GM12878 (cell line): ENCODE results near the gene ITGB2. TPM values are rescaled to one million over a fixed set of nuclear protein-coding genes. Genes with fewer than 3 reads are reported as not detected.

ENCODE experiments used
- ATAC-seq: fragments of 200-7000 bp; cut with Tn5 transposase; 3 replicates; pipeline ENCODE4 v1.9.1; 2020; ENCODE audit warnings: mild to moderate bottlenecking, moderate library complexity
- BruUV-seq: library from RNA; stranded (reverse); fragments of 400-500 nt; replicated peaks from 2 replicates; lab custom pipeline; 2021; lab: Mats Ljungman, UMichigan
- CTCF ChIA-PET: fragments of 300-600 bp; sonication (Branson Sonifier 250); formaldehyde crosslinking; extraction: SDS; loops from one replicate; lab custom pipeline; 2021; ENCODE audit warnings: inconsistent platforms; lab: Yijun Ruan, JAX
- POLR2A ChIA-PET: fragments of 350-600 bp; formaldehyde crosslinking; extraction: SDS; loops from one replicate; lab custom pipeline; 2021; ENCODE audit warnings: inconsistent platforms; lab: Charles Lee
- RAD21 ChIA-PET: fragments of 300-600 bp; sonication (Branson Sonifier 250); formaldehyde crosslinking; loops from one replicate; lab custom pipeline; 2023; ENCODE audit warnings: antibody characterized with exemption; ENCODE audit not compliant: unreplicated experiment; lab: Charles Lee
- SMC1A ChIA-PET: fragments of 300-600 bp; sonication (Branson Sonifier 250); formaldehyde crosslinking; loops from one replicate; lab custom pipeline; 2023; ENCODE audit not compliant: unreplicated experiment, uncharacterized antibody; lab: Charles Lee
- DNase-seq: peaks from one replicate; pipeline ENCODE4 v3.0.0-alpha.2; 2011; ENCODE audit warnings: low read depth, low spot score
- FAIRE-seq: peaks from 3 replicates; lab custom pipeline; 2011; peaks lifted over from hg19 to GRCh38; lab: Jason Lieb, UNC
- H2AFZ ChIP-seq: 2 replicates; pipeline ENCODE4 v1.6.0; 2011; ENCODE audit warnings: low read depth, low read length, control low read depth; ENCODE audit not compliant: control insufficient read depth
- H3K27ac ChIP-seq: 2 replicates; pipeline ENCODE4 v1.5.1; 2011; ENCODE audit warnings: control low read depth; ENCODE audit not compliant: control insufficient read depth, insufficient read depth
- H3K27me3 ChIP-seq, 2 experiments: replicated peaks in 1 of 2; 2 replicates each; pipeline versions ENCODE4 v1.6.0 to v1.6.1; 2011; ENCODE audit warnings: low read length in 1 of 2; ENCODE audit not compliant: control insufficient read depth in 2 of 2, insufficient read depth in 2 of 2
- H3K36me3 ChIP-seq, 2 experiments: 2 replicates each; pipeline ENCODE4 v1.5.1; 2011; ENCODE audit warnings: low read length in 1 of 2; ENCODE audit not compliant: control insufficient read depth in 2 of 2, insufficient read depth in 2 of 2
- H3K4me1 ChIP-seq: 2 replicates; pipeline ENCODE4 v1.6.1; 2011; ENCODE audit warnings: mild to moderate bottlenecking, low read length, moderate library complexity, mixed read lengths; ENCODE audit not compliant: control insufficient read depth, insufficient read depth
- H3K4me2 ChIP-seq: 2 replicates; pipeline ENCODE4 v1.6.0; 2011; ENCODE audit warnings: control low read depth; ENCODE audit not compliant: control insufficient read depth, insufficient read depth
- H3K4me3 ChIP-seq: fragments of 200-600 bp; sonication (generic); 2 replicates; pipeline ENCODE4 v1.5.1; 2016
- H3K79me2 ChIP-seq: 2 replicates; pipeline ENCODE4 v1.6.0; 2011; ENCODE audit warnings: low read length; ENCODE audit not compliant: control insufficient read depth, insufficient read depth
- H3K9ac ChIP-seq: 2 replicates; pipeline ENCODE4 v1.8.0; 2011; ENCODE audit warnings: low read length, control low read depth, mixed read lengths; ENCODE audit not compliant: control insufficient read depth, insufficient read depth
- H3K9me3 ChIP-seq: replicated peaks from 3 replicates; pipeline ENCODE4 v1.5.1; 2011; ENCODE audit warnings: mild to moderate bottlenecking, low read length; ENCODE audit not compliant: control insufficient read depth, insufficient read depth
- H4K20me1 ChIP-seq: 2 replicates; pipeline ENCODE4 v1.6.0; 2011; ENCODE audit not compliant: control insufficient read depth, insufficient read depth
- ATF2 ChIP-seq: IDR thresholded peaks from 2 replicates; pipeline ENCODE4 v1.6.1; 2012; ENCODE audit warnings: low read length, inconsistent platforms
- FOXK2 ChIP-seq: fragments of 450-650 bp; IDR thresholded peaks from 2 replicates; pipeline ENCODE4 v1.6.1; 2017; ENCODE audit warnings: mild to moderate bottlenecking, moderate library complexity
- HDGF ChIP-seq: fragments of 450-650 bp; IDR thresholded peaks from 2 replicates; pipeline ENCODE4 v1.6.1; 2016; ENCODE audit warnings: antibody characterized with exemption
- NR2C1 ChIP-seq: fragments of 450-650 bp; IDR thresholded peaks from 2 replicates; pipeline ENCODE4 v1.6.1; 2017; ENCODE audit warnings: antibody characterized with exemption, mild to moderate bottlenecking, moderate library complexity
- RELB ChIP-seq: fragments of 450-650 bp; IDR thresholded peaks from 2 replicates; pipeline ENCODE4 v1.6.1; 2017; ENCODE audit warnings: low read depth, mild to moderate bottlenecking, moderate library complexity
- TCF7 ChIP-seq: IDR thresholded peaks from 2 replicates; pipeline ENCODE4 v1.6.1; 2014; ENCODE audit warnings: antibody characterized with exemption, borderline replicate concordance
- ZNF207 ChIP-seq: fragments of 450-650 bp; IDR thresholded peaks from 2 replicates; pipeline ENCODE4 v1.6.1; 2014; ENCODE audit warnings: antibody characterized with exemption, mild to moderate bottlenecking, borderline replicate concordance
- WGBS: methylation state at CpG from one replicate; pipeline ENCODE4 v1.1.6; 2016; ENCODE audit warnings: low lambda C conversion rate; ENCODE audit not compliant: insufficient replicate concordance, insufficient coverage; ENCODE audit errors: missing lambda C conversion rate; 5-methylcytosine and 5-hydroxymethylcytosine counted together
- in situ Hi-C: fragments of 300-500 bp; cut with MboI; formaldehyde crosslinking; loops from 9 replicates; pipeline ENCODE4 v1.14.3; 2018; ENCODE audit warnings: mixed read lengths
- intact Hi-C: fragments of 100-400 bp; cut with micrococcal nuclease; formaldehyde crosslinking; loops from one replicate; pipeline ENCODE4 v1.14.2; 2022; ENCODE audit not compliant: unreplicated experiment
- polyA plus RNA-seq, 11 experiments: library from polyadenylated mRNA; depleted of rRNA in 4 of 11; unstranded in 6 of 11; stranded (reverse) in 5 of 11; fragments of >200 nt; fragmentation: Nextera tagmentation in 4 of 11; fragmentation: Illumina TruSeq in 1 of 11; extraction: Ambion mirVana in 4 of 11; extraction: Trizol in 1 of 11; gene quantifications; 1 replicate in 1 of 11; 2 replicates in 10 of 11; pipeline versions ENCODE4 v1.2.1 to v1.2.3, GENCODE V29; 2011 to 2016; ENCODE audit warnings: inconsistent platforms in 2 of 11, missing spikeins in 2 of 11, low read depth in 1 of 11
- total RNA-seq, 4 experiments: library from RNA; depleted of rRNA in 3 of 4; stranded (reverse); fragments of >200 nt in 3 of 4; fragmentation: Illumina TruSeq in 1 of 4; extraction: Trizol in 1 of 4; gene quantifications; 2 replicates each; pipeline versions ENCODE4 v1.2.1 to v1.2.3, GENCODE V29; 2013 to 2021

ITGB2 gene
- total and polyA plus RNA-seq, 10 of the 15 experiments (the other 5 are each of a cell fraction or from before 2014, with no cell fraction given) = 8.0 to 172 (median 58.9) TPM

- TF ChIP-seq ZNF207 (no peak), NR2C1 (no peak), TCF7 (no peak)
Measured at GRCh38 chr21:44862869-44863685, 57.6 kb downstream of the ITGB2 start (continued).

- FAIRE-seq = no peak
- no peak for TF ChIP-seq FOXK2
- no peak for TF ChIP-seq RELB
- TF ChIP-seq ATF2 = no peak
- TF ChIP-seq HDGF = no peak
- TF ChIP-seq TCF7 = no peak
- TF ChIP-seq, all 136 proteins: peak for 0
- ChIA-PET SMC1A (no interaction called here), CTCF (no interaction called here), RAD21 (no interaction called here), POLR2A (no interaction called here)
- H3K79me2 ChIP-seq = peaks cover 5% of the 10 kb centered on the region
- H3K9ac ChIP-seq = no peak overlapping the region
- H3K27ac ChIP-seq = no peak overlapping the region
- in situ Hi-C loops (no loop called here), intact Hi-C loops (no loop called here)
- WGBS = 95% methylated on average over 10 of the region's 10 CpGs
- H3K4me2 ChIP-seq = no peak overlapping the region
- no peak for ATAC-seq
- no TSS peak for BruUV-seq
- H3K4me1 ChIP-seq = no peaks in the 10 kb centered on the region
- H3K4me3 ChIP-seq = no peak overlapping the region
- H3K27me3 ChIP-seq = no peaks in the 10 kb centered on the region
- H4K20me1 ChIP-seq = no peaks in the 10 kb centered on the region; the same call in 1 of the 2 replicates
- H3K9me3 ChIP-seq = no peaks in the 10 kb centered on the region
- peaks cover 15 to 38% of the 10 kb centered on the region in 2 experiments; a peak in 3 of 4 replicates for H3K36me3 ChIP-seq
- DNase-seq = no peak
- H2AFZ ChIP-seq = no peak overlapping the region
Measured at GRCh38 chr21:44858791-44859190, 61.9 kb downstream of the ITGB2 start.
